PC-9 (cell line): ENCODE results near the gene UGT1A3.

Experiments used
- CTCF ChIP-seq: fragments of 200-600 bp; sonication (generic); conservative IDR thresholded peaks from 2 replicates; pipeline ENCODE4 v1.6.1; 2017; ENCODE audit warnings: mixed run types, antibody characterized with exemption, mild to moderate bottlenecking, moderate library complexity
- EZH2 ChIP-seq: fragments of 200-600 bp; sonication (generic); IDR thresholded peaks from 2 replicates; pipeline ENCODE4 v1.8.0; 2017; ENCODE audit warnings: antibody characterized with exemption, low read depth

GRCh38 chr2:233816771-233817170 lies 87.9 kb downstream of the UGT1A3 start:
- TF ChIP-seq EZH2 (no peak), CTCF (no peak)
